ENCODE measurements around the gene FLII.
"Not testable (repeated sequence)": the region's sequence is repeated elsewhere in the genome, so short reads cannot be mapped to it uniquely, and the experiment has no call there.

FLII gene

DNA sequence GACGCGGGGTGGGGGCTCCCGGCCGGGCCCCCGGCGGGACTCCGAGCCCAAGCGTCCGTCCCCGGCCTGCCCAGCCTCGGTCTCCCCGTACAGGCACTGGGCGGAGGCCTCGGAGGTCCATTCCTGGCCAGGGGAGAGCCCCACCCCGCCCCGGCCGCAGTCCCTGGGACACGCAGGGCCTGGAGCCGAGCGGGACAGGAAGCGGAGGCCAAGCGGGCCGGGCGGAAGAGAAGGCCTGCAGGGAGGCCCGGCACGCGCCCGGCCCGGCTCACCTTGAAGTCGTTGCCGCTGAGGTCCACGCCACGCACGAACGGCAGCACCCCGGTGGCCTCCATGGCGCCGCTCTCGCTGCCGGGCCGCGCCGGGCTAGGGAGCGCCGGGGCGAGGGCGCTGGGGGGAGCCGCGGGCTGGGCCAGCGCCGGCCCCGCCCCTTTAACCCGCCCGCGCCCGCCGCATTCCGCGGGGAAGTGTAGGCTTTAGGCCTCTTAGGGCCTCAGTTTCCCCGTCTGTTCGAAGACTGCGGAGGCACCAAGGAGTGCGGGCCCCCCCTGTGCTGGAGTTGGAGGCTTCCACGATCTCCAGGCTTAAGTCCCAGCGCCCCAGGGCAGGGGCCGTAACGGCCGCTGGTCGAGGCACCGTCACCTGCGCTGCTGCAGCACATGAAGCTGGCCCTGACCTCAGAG, at the start of gene FLII:
TSS of gene FLII (minus strand) at position 383 of the 683 bp plus-strand sequence. CDS start at position 335, 48 bp downstream.
- H3K9me3 ChIP-seq (ENCODE audit: low read depth, low read length), result no peaks in the 10 kb centered on the region
- peak within 1 kb of the TSS; percentile 89 for H3K4me3 ChIP-seq
- no peak within 1 kb of the TSS for H3K27ac ChIP-seq
- DNase-seq (ENCODE audit: low read depth, low spot score), result no peak
- H3K9ac ChIP-seq (ENCODE audit: insufficient read length), result peak within 1 kb of the TSS; percentile 87
- H3K36me3 ChIP-seq (ENCODE audit: insufficient read depth, low read length), result no peaks in the 10 kb centered on the region; the same call in 1 of the 2 replicates
- no peak for TF ChIP-seq EZH2 (IDR thresholded peaks at IDR 0.05)
- TF ChIP-seq POLR2AphosphoS5 (IDR thresholded peaks at IDR 0.05; ENCODE audit: borderline replicate concordance, low read depth, low read length), result peak; percentile 43; the same call in 1 of the 2 replicates

DNA sequence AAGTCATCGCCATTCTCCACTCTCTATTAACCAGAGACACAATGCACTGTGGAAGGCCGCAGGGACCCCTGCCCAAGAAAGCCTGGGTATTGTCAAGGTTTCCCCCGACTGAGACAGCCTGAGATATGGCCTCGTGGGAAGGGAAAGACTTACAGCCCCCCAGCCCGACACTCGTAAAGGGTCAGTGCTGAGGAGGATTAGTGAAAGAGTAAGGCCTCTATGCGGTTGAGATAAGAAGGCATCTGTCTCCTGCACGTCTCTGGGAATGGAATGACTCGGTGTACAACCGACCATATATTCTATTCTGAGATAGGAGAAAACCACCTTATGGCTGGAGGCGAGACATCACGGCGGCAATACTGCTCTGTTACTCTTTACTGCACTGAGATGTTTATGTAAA, 44.7 kb upstream of the FLII start:
- H3K27ac ChIP-seq; DNase-seq (ENCODE audit: low read depth, low spot score); H3K9ac ChIP-seq (ENCODE audit: insufficient read length); H3K9me3 ChIP-seq (ENCODE audit: low read depth, low read length); H3K4me3 ChIP-seq: not testable (repeated sequence)
- H3K36me3 ChIP-seq (ENCODE audit: insufficient read depth, low read length), result peaks cover 74% of the 10 kb centered on the region

DNA sequence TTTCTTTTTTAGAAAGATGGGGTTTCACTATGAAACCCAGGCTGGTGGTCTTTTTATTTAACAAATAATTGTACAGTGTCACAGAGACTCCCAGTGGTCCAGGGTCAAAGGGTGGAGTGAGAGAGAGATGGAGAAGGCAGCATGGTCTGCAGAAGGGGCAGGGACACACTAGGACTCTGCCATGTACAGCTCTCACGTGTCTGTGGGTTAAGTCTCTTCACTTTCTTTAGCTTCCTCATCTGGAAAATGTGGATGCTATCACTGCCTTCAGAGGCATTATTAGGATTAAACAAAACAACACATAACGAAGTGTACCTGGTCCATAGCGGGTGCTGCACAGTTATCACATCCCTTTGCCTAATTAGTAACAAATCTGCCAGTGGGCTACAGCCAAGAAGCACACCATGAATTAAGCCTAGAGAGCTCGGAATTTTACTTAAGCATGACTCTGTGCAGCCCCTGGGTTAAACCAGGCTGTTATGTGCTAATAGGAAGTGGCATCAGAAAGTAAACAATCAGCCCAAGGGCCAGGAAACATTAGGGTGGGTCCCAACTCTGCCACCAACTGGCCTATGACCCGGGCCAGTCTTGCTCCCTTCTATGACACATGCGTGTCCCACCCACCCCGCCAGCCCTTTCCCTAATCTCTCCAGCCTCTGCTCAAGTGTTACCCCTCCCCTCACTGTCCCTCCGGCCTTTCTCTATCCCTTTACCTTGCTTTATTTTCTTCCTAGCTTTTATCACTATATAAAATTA, 42.4 kb upstream of the FLII start:
- H3K9ac ChIP-seq (ENCODE audit: insufficient read length), result no peak overlapping the region
- H3K36me3 ChIP-seq (ENCODE audit: insufficient read depth, low read length), result peaks cover 58% of the 10 kb centered on the region
- H3K27ac ChIP-seq, result no peak overlapping the region
- no peak for DNase-seq (ENCODE audit: low read depth, low spot score)
- no peaks in the 10 kb centered on the region for H3K9me3 ChIP-seq (ENCODE audit: low read depth, low read length)
- no peak for TF ChIP-seq EZH2 (IDR thresholded peaks at IDR 0.05)
- TF ChIP-seq FOXP2 (optimal IDR thresholded peaks at IDR 0.05; ENCODE audit: control extremely low read depth, extremely low read length, insufficient read depth), result no peak
- no peak for TF ChIP-seq POLR2AphosphoS5 (IDR thresholded peaks at IDR 0.05; ENCODE audit: borderline replicate concordance, low read depth, low read length)
- H3K4me3 ChIP-seq, result no peak overlapping the region

DNA sequence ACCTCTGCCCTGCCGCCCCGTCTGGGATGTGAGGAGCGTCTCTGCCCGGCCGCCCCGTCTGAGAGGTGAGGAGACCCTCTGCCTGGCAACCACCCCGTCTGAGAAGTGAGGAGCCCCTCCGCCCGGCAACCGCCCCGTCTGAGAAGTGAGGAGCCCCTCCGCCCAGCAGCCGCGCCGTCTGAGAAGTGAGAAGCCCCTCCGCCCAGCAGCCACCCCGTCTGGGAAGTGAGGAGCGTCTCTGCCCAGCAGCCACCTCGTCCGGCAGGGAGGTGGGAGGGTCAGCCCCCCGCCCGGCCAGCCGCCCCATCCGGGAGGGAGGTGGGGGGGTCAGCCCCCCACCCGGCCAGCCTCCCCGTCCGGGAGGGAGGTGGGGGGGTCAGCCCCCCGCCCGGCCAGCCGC, 39.5 kb upstream of the FLII start:
- H3K4me3 ChIP-seq; H3K9ac ChIP-seq (ENCODE audit: insufficient read length); H3K9me3 ChIP-seq (ENCODE audit: low read depth, low read length); H3K27ac ChIP-seq; DNase-seq (ENCODE audit: low read depth, low spot score): not testable (repeated sequence)
- H3K36me3 ChIP-seq (ENCODE audit: insufficient read depth, low read length), result peaks cover 49% of the 10 kb centered on the region

DNA sequence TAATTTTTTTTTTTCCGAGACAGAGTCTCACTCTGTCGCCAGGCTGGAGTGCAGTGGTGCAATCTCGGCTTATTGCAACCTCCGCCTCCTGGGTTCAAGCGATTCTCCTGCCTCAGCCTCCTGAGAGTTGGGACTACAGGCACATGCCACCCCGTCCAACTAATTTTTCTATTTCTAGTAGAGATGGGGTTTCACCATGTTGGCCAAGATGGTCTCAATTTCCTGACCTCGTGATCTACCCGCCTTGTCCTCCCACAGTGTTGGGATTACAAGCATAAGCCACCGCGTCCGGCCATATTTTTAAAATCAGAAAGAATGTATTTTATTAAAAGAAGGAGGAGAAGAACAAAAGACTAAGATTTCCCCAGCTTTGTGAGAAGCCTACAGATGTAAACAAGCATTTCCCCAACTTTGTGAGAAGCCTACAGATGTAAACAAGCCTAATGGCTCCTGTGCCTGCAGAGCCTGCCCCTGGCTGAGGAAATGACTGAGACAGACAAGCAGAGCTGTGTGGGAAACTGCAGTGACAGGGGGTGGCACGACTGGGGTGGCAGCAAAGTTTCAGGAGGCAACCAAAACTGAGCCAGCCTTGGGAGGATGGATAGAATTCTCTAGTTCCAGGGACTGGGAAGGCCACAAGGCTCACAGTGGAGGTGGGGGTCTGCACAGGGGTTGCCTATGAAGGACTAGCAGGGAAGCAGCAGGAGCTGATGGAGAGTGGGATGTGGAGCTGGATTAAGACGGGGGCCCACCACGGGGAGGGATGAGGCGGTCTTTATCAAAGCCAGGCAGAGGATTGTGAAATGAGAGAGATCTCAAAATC, 33.4 kb upstream of the FLII start:
- H3K27ac ChIP-seq, result no peak overlapping the region
- H3K36me3 ChIP-seq (ENCODE audit: insufficient read depth, low read length), result peaks cover 63% of the 10 kb centered on the region
- no peak for DNase-seq (ENCODE audit: low read depth, low spot score)
- H3K9me3 ChIP-seq (ENCODE audit: low read depth, low read length), result no peaks in the 10 kb centered on the region
- no peak for TF ChIP-seq EZH2 (IDR thresholded peaks at IDR 0.05)
- H3K9ac ChIP-seq (ENCODE audit: insufficient read length), result no peak overlapping the region
- H3K4me3 ChIP-seq, result no peak overlapping the region

DNA sequence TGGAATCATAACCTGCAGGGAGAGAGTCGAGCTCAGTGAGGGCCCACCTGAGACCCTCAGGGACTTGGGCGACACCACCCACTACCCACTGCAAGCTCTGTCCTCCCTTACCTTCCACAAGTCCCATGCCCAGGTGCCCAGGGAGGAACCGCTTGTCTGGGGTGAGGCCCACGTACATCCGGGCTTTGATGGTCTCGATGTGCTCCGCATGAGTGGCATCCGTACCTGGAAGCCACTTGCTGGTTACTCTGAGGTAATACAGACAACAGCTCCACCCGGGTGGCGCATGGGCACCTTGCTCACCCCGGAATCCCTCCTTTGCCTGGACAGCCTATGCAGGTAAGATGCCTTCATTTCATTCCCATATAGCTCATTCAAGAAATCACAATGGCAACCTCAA, 26.8 kb upstream of the FLII start:
- H3K4me3 ChIP-seq, result no peak overlapping the region
- H3K27ac ChIP-seq, result no peak overlapping the region
- no peak for TF ChIP-seq EZH2 (IDR thresholded peaks at IDR 0.05)
- no peak for TF ChIP-seq POLR2AphosphoS5 (IDR thresholded peaks at IDR 0.05; ENCODE audit: borderline replicate concordance, low read depth, low read length)
- no peak for TF ChIP-seq FOXP2 (optimal IDR thresholded peaks at IDR 0.05; ENCODE audit: control extremely low read depth, extremely low read length, insufficient read depth)
- no peak for DNase-seq (ENCODE audit: low read depth, low spot score)
- H3K9me3 ChIP-seq (ENCODE audit: low read depth, low read length), result no peaks in the 10 kb centered on the region
- H3K36me3 ChIP-seq (ENCODE audit: insufficient read depth, low read length), result peaks cover 83% of the 10 kb centered on the region
- H3K9ac ChIP-seq (ENCODE audit: insufficient read length), result no peak overlapping the region

DNA sequence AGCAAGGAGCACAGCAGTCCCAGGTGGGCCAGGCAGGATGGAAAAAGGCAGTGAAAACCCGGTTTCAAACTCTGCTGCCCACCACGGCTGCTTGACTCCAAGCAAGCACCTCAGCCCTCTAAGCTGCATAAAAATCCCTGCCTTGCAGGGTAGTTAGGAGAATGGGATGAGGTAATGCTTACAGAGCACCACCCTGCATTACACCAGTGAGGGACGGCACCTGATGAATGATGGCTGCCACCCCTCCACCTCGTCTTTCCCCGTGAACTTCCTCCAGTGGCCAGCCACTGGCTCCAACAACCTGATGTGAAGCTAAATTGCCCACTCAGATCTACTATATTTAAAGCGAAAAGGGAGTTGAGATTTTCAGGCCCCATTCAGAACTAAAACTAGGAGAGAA, 23.2 kb upstream of the FLII start:
- TF ChIP-seq FOXP2 (optimal IDR thresholded peaks at IDR 0.05; ENCODE audit: control extremely low read depth, extremely low read length, insufficient read depth) (no peak), POLR2AphosphoS5 (IDR thresholded peaks at IDR 0.05; ENCODE audit: borderline replicate concordance, low read depth, low read length) (no peak), EZH2 (IDR thresholded peaks at IDR 0.05) (no peak)
- H3K27ac ChIP-seq, result no peak overlapping the region
- H3K9ac ChIP-seq (ENCODE audit: insufficient read length), result no peak overlapping the region
- peaks cover 77% of the 10 kb centered on the region for H3K36me3 ChIP-seq (ENCODE audit: insufficient read depth, low read length)
- H3K9me3 ChIP-seq (ENCODE audit: low read depth, low read length), result no peaks in the 10 kb centered on the region
- no peak overlapping the region for H3K4me3 ChIP-seq
- DNase-seq (ENCODE audit: low read depth, low spot score), result no peak

DNA sequence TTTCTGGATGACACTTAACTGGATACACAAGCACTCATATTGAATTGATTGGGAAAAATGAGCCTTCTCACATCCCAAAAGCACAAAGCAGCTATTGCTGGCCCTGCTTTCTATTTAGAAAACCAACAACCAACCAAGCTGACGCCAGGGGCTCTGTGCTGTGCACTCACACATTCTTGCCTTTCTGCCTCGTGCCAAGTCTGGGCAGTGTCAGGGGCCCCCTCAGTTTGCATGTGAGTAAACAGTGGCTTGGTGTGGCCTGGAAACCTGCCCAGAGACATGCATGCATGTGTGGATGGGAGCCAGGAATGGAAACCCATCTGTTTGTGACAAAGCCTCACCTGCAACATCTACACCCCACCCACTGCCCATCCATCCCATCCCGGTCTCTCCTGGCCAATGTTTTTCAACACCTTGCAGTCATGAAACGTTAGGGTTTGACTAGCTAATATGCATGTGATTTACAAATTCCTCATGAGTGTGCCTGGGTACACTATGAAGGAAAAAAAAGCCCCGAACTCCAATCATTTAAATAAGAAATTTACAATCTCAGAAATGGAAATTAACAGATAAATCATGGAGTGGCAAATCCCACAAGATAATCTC, 22.3 kb upstream of the FLII start:
- no peak overlapping the region for H3K27ac ChIP-seq
- no peak overlapping the region for H3K9ac ChIP-seq (ENCODE audit: insufficient read length)
- H3K36me3 ChIP-seq (ENCODE audit: insufficient read depth, low read length), result peaks cover 81% of the 10 kb centered on the region
- H3K4me3 ChIP-seq, result no peak overlapping the region
- TF ChIP-seq FOXP2 (optimal IDR thresholded peaks at IDR 0.05; ENCODE audit: control extremely low read depth, extremely low read length, insufficient read depth) (no peak), EZH2 (IDR thresholded peaks at IDR 0.05) (no peak), POLR2AphosphoS5 (IDR thresholded peaks at IDR 0.05; ENCODE audit: borderline replicate concordance, low read depth, low read length) (no peak)
- no peak for DNase-seq (ENCODE audit: low read depth, low spot score)
- H3K9me3 ChIP-seq (ENCODE audit: low read depth, low read length), result no peaks in the 10 kb centered on the region
